ENCODE measurements around the gene ATAD2B.
"Not testable (repeated sequence)": the region's sequence is repeated elsewhere in the genome, so short reads cannot be mapped to it uniquely, and the experiment has no call there.

The ATAD2B gene

GRCh38 chr2:23745726-23746105, 181.2 kb downstream of the ATAD2B start:
- peak; percentile 8 for DNase-seq (ENCODE audit: low spot score)

GRCh38 chr2:23745068-23745725, 181.7 kb downstream of the ATAD2B start:
- no peak for DNase-seq (ENCODE audit: low spot score)

- DNase-seq (ENCODE audit: low spot score), result not testable (repeated sequence)
Measured at GRCh38 chr2:23736783-23737182, 190.1 kb downstream of the ATAD2B start.

GRCh38 chr2:23734416-23734815, 192.5 kb downstream of the ATAD2B start:
- no peak for DNase-seq (ENCODE audit: low spot score)

- DNase-seq (ENCODE audit: low spot score), result not testable (repeated sequence)
Measured at GRCh38 chr2:23723029-23723428, 203.9 kb downstream of the ATAD2B start.

GRCh38 chr2:23722255-23722654, 204.7 kb downstream of the ATAD2B start:
- no peak for DNase-seq (ENCODE audit: low spot score)

GRCh38 chr2:23721454-23721826, 205.5 kb downstream of the ATAD2B start:
- no peak for DNase-seq (ENCODE audit: low spot score)

- no peak for DNase-seq (ENCODE audit: low spot score)
Measured at GRCh38 chr2:23720705-23721453, 206.0 kb downstream of the ATAD2B start.

- no peak for DNase-seq (ENCODE audit: low spot score)
Measured at GRCh38 chr2:23719716-23720115, 207.2 kb downstream of the ATAD2B start.

- no peak for DNase-seq (ENCODE audit: low spot score)
Measured at GRCh38 chr2:23718931-23719700, 207.8 kb downstream of the ATAD2B start.

- no peak for DNase-seq (ENCODE audit: low spot score)
Measured at GRCh38 chr2:23713351-23713750, 213.6 kb downstream of the ATAD2B start.

GRCh38 chr2:23712756-23713151, 214.2 kb downstream of the ATAD2B start:
- DNase-seq (ENCODE audit: low spot score), result no peak

GRCh38 chr2:23711979-23712755, 214.8 kb downstream of the ATAD2B start:
- DNase-seq (ENCODE audit: low spot score), result no peak

- no peak for DNase-seq (ENCODE audit: low spot score)
Measured at GRCh38 chr2:23709311-23709710, 217.6 kb downstream of the ATAD2B start.

- no peak for DNase-seq (ENCODE audit: low spot score)
Measured at GRCh38 chr2:23708771-23709170, 218.2 kb downstream of the ATAD2B start.

- peak; percentile 52 for DNase-seq (ENCODE audit: low spot score)
Measured at GRCh38 chr2:23707096-23707495, 219.8 kb downstream of the ATAD2B start.

- no peak for DNase-seq (ENCODE audit: low spot score)
Measured at GRCh38 chr2:23706613-23707078, 220.3 kb downstream of the ATAD2B start.

GRCh38 chr2:23705771-23706612, 220.9 kb downstream of the ATAD2B start:
- peak; percentile 3 for DNase-seq (ENCODE audit: low spot score)

GRCh38 chr2:23703583-23704385, 223.1 kb downstream of the ATAD2B start:
- peak; percentile 4 for DNase-seq (ENCODE audit: low spot score)

- peak; percentile 0 for DNase-seq (ENCODE audit: low spot score)
Measured at GRCh38 chr2:23703037-23703582, 223.8 kb downstream of the ATAD2B start.

Data from AG08396 (cell line).